ENCODE results near the gene ZNF468.
"Not testable (repeated sequence)": the region's sequence is repeated elsewhere in the genome, so short reads cannot be mapped to it uniquely, and the experiment has no call there.

The ZNF468 gene

DNA sequence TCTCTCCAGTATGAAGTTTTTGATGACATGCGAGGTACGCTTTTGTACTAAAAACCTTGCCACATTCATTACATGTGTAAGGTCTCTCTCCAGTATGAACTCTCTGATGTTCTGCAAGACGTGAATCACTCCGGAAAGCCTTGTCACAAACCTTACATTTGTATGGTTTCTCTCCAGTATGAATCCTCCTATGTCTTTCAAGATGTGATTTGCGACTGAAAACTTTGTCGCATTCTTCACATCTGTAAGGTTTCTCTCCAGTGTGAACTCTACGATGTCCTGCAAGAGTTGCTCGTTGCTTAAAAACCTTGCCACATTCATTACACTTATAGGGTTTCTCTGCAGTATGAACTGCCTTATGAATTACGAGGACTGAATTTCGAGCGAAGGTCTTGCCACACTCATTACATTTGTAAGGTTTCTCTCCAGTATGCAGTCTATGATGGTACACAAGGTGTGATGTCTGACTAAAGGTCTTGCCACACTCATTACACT is 23.5 kb upstream of the ZNF468 start:
- no peak overlapping the region for H3K27ac ChIP-seq (ENCODE audit: low read length)
- peaks cover 81% of the 10 kb centered on the region for H3K36me3 ChIP-seq (ENCODE audit: insufficient read depth, low read depth, low read length)
- H3K9me3 ChIP-seq (ENCODE audit: insufficient read depth, low read depth, low read length): peaks cover 15% of the 10 kb centered on the region
- H3K9ac ChIP-seq (ENCODE audit: low read depth, low read length): no peak overlapping the region
- no peak overlapping the region for H3K4me3 ChIP-seq (ENCODE audit: low read length)
- no peaks in the 10 kb centered on the region for H3K27me3 ChIP-seq (ENCODE audit: insufficient read depth, low read length)
- no peaks in the 10 kb centered on the region for H3K4me1 ChIP-seq (ENCODE audit: insufficient read depth, low read length)

DNA sequence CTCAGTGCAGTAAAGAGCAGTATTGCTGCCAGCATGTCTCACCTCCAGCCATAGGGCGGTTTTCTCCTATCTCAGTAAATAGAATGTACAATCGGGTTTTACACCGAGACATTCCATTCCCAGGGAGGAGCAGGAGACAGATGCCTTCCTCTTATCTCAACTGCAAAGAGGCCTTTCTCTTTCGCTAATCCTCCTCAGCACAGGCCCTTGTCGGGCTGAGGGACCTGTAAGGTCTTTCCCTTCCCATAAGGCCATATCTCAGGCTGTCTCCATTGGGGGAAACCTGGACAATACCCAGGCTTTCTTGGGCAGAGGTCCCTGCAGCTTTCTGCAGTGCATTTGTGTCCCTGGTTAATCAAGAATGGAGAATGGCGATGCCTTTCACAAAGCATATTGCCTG is 15.6 kb upstream of the ZNF468 start:
- H3K9me3 ChIP-seq (ENCODE audit: insufficient read depth, low read depth, low read length); H3K27ac ChIP-seq (ENCODE audit: low read length); H3K9ac ChIP-seq (ENCODE audit: low read depth, low read length); H3K36me3 ChIP-seq (ENCODE audit: insufficient read depth, low read depth, low read length); H3K4me1 ChIP-seq (ENCODE audit: insufficient read depth, low read length); H3K27me3 ChIP-seq (ENCODE audit: insufficient read depth, low read length); H3K4me3 ChIP-seq (ENCODE audit: low read length): not testable (repeated sequence)

DNA sequence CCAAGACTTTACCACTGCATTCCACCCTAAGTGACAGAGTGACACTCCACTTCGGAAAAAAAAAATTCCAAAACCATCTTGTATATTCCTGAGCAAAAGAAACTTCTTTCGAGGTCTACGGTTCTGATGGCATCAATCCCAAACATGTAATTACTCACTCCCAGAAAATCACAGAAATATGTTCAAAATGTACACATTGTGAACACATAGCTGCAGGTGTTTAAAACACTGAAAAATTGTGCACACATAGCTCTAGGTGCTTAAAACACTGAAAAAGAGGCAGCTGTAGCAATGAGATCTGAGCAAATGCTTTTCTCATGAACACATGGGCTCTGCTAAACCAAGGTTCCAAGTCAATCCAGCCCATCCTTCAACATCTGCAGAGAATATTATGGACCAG is 14.0 kb upstream of the ZNF468 start:
- Histone ChIP-seq H3K9ac (ENCODE audit: low read depth, low read length) (no peak overlapping the region), H3K27me3 (ENCODE audit: insufficient read depth, low read length) (no peaks in the 10 kb centered on the region), H3K4me3 (ENCODE audit: low read length) (no peak overlapping the region), H3K4me1 (ENCODE audit: insufficient read depth, low read length) (no peaks in the 10 kb centered on the region), H3K27ac (ENCODE audit: low read length) (no peak overlapping the region), H3K36me3 (ENCODE audit: insufficient read depth, low read depth, low read length) (no peaks in the 10 kb centered on the region), H3K9me3 (ENCODE audit: insufficient read depth, low read depth, low read length) (no peaks in the 10 kb centered on the region)

DNA sequence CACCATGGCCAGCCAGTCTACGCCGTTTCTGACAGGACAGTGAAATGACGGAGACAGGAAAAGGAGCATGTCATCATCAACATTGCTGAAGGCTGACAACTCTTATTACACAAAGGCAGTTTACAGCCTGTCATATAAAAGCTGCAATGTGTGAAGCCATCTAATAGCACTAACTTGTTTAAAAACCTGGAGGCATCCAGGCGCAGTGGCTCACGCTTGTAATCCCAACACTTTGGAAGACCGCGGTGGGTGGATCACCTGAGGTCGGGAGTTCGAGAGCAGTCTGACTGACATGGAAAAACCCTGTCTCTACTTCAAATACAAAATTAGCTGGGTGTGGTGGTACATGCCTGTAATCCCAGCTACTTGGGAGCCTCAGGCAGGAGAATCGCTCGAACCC is 10.6 kb upstream of the ZNF468 start:
- H3K9me3 ChIP-seq (ENCODE audit: insufficient read depth, low read depth, low read length); H3K27ac ChIP-seq (ENCODE audit: low read length); H3K4me1 ChIP-seq (ENCODE audit: insufficient read depth, low read length); H3K27me3 ChIP-seq (ENCODE audit: insufficient read depth, low read length); H3K4me3 ChIP-seq (ENCODE audit: low read length); H3K36me3 ChIP-seq (ENCODE audit: insufficient read depth, low read depth, low read length); H3K9ac ChIP-seq (ENCODE audit: low read depth, low read length): not testable (repeated sequence)

GRCh38 chr19:52856540-52857377 is 660 bp downstream of the ZNF468 start:
- H3K9ac ChIP-seq (ENCODE audit: low read depth, low read length): peak overlapping the region; percentile 76; the same call in 1 of the 2 replicates
- not testable (repeated sequence) for H3K4me1 ChIP-seq (ENCODE audit: insufficient read depth, low read length); H3K27ac ChIP-seq (ENCODE audit: low read length); H3K27me3 ChIP-seq (ENCODE audit: insufficient read depth, low read length); H3K9me3 ChIP-seq (ENCODE audit: insufficient read depth, low read depth, low read length)
- H3K36me3 ChIP-seq (ENCODE audit: insufficient read depth, low read depth, low read length): peaks cover 23% of the 10 kb centered on the region
- H3K4me3 ChIP-seq (ENCODE audit: low read length): peak overlapping the region; percentile 91

DNA sequence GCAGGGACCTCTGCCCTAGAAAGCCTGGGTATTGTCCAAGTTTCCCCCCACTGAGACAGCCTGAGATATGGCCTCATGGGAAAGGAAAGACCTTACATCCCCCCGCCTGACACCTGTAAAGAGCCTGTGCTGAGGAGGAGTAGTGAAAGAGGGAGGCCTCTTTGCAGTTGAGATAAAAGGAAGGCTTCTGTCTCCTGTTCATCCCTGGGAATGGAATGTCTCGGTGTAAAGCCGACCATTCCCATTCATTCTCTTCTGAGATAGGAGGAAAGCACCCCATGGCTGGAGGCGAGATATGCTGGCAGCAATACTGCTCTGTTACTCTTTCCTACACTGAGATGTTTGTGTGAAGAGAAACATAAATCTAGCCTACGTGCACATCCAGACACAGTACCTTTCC is 10.1 kb downstream of the ZNF468 start:
- not testable (repeated sequence) for H3K4me3 ChIP-seq (ENCODE audit: low read length); H3K9ac ChIP-seq (ENCODE audit: low read depth, low read length); H3K27me3 ChIP-seq (ENCODE audit: insufficient read depth, low read length); H3K27ac ChIP-seq (ENCODE audit: low read length); H3K4me1 ChIP-seq (ENCODE audit: insufficient read depth, low read length)
- H3K9me3 ChIP-seq (ENCODE audit: insufficient read depth, low read depth, low read length): peaks cover 14% of the 10 kb centered on the region
- H3K36me3 ChIP-seq (ENCODE audit: insufficient read depth, low read depth, low read length): peaks cover 82% of the 10 kb centered on the region

DNA sequence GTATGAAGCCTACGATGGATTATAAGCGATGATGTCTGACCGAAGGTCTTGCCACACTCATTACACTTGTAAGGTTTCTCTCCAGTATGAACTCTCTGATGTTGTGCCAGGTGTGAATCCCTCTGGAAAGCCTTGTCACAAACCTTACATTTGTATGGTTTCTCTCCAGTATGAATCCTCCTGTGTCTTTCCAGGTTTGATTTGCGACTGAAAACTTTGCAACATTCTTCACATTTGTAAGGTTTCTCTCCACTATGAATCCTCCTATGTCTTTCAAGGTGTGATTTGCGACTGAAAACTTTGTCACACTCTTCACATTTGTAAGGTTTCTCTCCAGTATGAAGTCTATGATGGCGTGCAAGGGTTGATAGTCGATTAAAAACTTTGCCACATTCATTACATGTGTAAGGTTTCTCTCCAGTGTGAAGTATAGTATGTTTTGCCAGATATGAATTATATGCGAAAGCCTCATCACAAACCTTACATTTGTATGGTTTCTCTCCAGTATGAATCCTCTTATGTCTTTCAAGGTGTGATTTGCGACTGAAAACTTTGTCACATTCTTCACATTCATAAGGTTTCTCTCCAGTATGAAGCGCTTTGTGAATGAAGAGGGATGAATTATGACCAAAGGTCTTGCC is 16.5 kb downstream of the ZNF468 start:
- H3K4me1 ChIP-seq (ENCODE audit: insufficient read depth, low read length); H3K9ac ChIP-seq (ENCODE audit: low read depth, low read length); H3K27me3 ChIP-seq (ENCODE audit: insufficient read depth, low read length); H3K4me3 ChIP-seq (ENCODE audit: low read length); H3K27ac ChIP-seq (ENCODE audit: low read length): not testable (repeated sequence)
- peaks cover 81% of the 10 kb centered on the region for H3K36me3 ChIP-seq (ENCODE audit: insufficient read depth, low read depth, low read length)
- H3K9me3 ChIP-seq (ENCODE audit: insufficient read depth, low read depth, low read length): peaks cover 45% of the 10 kb centered on the region

- H3K9ac ChIP-seq (ENCODE audit: low read depth, low read length); H3K27me3 ChIP-seq (ENCODE audit: insufficient read depth, low read length); H3K27ac ChIP-seq (ENCODE audit: low read length); H3K4me1 ChIP-seq (ENCODE audit: insufficient read depth, low read length); H3K4me3 ChIP-seq (ENCODE audit: low read length); H3K9me3 ChIP-seq (ENCODE audit: insufficient read depth, low read depth, low read length): not testable (repeated sequence)
- H3K36me3 ChIP-seq (ENCODE audit: insufficient read depth, low read depth, low read length): peaks cover 15% of the 10 kb centered on the region
These were observed 23.1 kb downstream of the ZNF468 start for GRCh38 chr19:52834289-52834688.

- H3K9ac ChIP-seq (ENCODE audit: low read depth, low read length); H3K9me3 ChIP-seq (ENCODE audit: insufficient read depth, low read depth, low read length); H3K4me3 ChIP-seq (ENCODE audit: low read length); H3K27me3 ChIP-seq (ENCODE audit: insufficient read depth, low read length); H3K4me1 ChIP-seq (ENCODE audit: insufficient read depth, low read length); H3K27ac ChIP-seq (ENCODE audit: low read length); H3K36me3 ChIP-seq (ENCODE audit: insufficient read depth, low read depth, low read length): not testable (repeated sequence)
These were observed 23.9 kb downstream of the ZNF468 start for GRCh38 chr19:52833541-52833940.

GRCh38 chr19:52829866-52830265 is 27.6 kb downstream of the ZNF468 start:
- not testable (repeated sequence) for H3K36me3 ChIP-seq (ENCODE audit: insufficient read depth, low read depth, low read length); H3K9me3 ChIP-seq (ENCODE audit: insufficient read depth, low read depth, low read length); H3K4me3 ChIP-seq (ENCODE audit: low read length); H3K4me1 ChIP-seq (ENCODE audit: insufficient read depth, low read length); H3K9ac ChIP-seq (ENCODE audit: low read depth, low read length); H3K27me3 ChIP-seq (ENCODE audit: insufficient read depth, low read length); H3K27ac ChIP-seq (ENCODE audit: low read length)

- H3K4me1 ChIP-seq (ENCODE audit: insufficient read depth, low read length): no peaks in the 10 kb centered on the region
- H3K27ac ChIP-seq (ENCODE audit: low read length): no peak overlapping the region
- no peaks in the 10 kb centered on the region for H3K9me3 ChIP-seq (ENCODE audit: insufficient read depth, low read depth, low read length)
- H3K9ac ChIP-seq (ENCODE audit: low read depth, low read length): no peak overlapping the region
- H3K27me3 ChIP-seq (ENCODE audit: insufficient read depth, low read length): no peaks in the 10 kb centered on the region; the same call in 1 of the 2 replicates
- no peak overlapping the region for H3K4me3 ChIP-seq (ENCODE audit: low read length)
- no peaks in the 10 kb centered on the region for H3K36me3 ChIP-seq (ENCODE audit: insufficient read depth, low read depth, low read length)
These were observed 31.7 kb downstream of the ZNF468 start for GRCh38 chr19:52825765-52826164.

GRCh38 chr19:52823676-52824075 is 33.7 kb downstream of the ZNF468 start:
- H3K27ac ChIP-seq (ENCODE audit: low read length): no peak overlapping the region
- H3K4me1 ChIP-seq (ENCODE audit: insufficient read depth, low read length): no peaks in the 10 kb centered on the region
- no peak overlapping the region for H3K9ac ChIP-seq (ENCODE audit: low read depth, low read length)
- no peaks in the 10 kb centered on the region for H3K9me3 ChIP-seq (ENCODE audit: insufficient read depth, low read depth, low read length)
- H3K36me3 ChIP-seq (ENCODE audit: insufficient read depth, low read depth, low read length): no peaks in the 10 kb centered on the region
- H3K27me3 ChIP-seq (ENCODE audit: insufficient read depth, low read length): no peaks in the 10 kb centered on the region; the same call in 1 of the 2 replicates
- no peak overlapping the region for H3K4me3 ChIP-seq (ENCODE audit: low read length)
